ENCODE measurements around the gene IER3.
"Not testable (repeated sequence)": the region's sequence is repeated elsewhere in the genome, so short reads cannot be mapped to it uniquely, and the experiment has no call there.

The IER3 gene

DNA sequence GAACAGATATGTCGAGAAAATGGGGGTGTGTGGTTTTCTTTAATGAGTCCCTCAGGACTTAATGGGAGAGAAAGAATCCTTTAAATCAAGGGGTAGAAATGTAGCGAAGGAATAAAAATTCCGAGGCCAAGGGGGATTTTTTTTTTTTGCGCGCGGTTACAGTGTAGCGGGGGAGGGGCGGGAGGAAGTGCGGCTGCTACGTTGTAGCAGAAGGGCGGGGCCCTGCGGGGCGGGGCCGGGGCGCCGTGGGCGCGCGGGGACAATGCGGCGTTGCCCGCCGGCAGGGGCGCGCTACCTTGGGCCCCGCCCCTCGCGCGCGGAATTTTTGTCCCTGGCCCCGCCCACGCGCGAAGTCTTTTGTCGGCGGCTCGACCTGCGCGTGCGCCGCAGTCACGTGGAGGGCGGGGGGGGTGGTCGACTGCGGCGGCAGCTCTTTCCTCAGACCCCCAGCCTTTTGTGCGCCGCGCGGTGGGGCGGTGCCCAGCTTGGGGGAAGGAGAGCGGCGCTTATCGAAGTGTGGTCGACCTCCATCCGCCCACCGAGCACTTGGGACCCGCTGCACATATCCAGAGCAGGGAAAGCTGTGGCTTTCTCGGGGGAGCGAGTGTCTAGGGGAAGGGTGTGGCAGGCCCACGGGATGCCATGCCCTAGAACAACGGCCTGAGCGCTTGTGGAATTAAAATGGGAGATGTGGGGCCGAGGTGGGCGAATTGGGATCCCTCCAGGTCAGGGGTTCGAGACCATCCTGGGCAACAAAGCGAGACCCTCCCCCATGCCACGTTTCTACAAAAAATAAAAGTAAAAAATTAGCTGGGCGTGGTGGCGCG lies 22.9 kb downstream of the IER3 start:
- TF ChIP-seq, protein P1, sequence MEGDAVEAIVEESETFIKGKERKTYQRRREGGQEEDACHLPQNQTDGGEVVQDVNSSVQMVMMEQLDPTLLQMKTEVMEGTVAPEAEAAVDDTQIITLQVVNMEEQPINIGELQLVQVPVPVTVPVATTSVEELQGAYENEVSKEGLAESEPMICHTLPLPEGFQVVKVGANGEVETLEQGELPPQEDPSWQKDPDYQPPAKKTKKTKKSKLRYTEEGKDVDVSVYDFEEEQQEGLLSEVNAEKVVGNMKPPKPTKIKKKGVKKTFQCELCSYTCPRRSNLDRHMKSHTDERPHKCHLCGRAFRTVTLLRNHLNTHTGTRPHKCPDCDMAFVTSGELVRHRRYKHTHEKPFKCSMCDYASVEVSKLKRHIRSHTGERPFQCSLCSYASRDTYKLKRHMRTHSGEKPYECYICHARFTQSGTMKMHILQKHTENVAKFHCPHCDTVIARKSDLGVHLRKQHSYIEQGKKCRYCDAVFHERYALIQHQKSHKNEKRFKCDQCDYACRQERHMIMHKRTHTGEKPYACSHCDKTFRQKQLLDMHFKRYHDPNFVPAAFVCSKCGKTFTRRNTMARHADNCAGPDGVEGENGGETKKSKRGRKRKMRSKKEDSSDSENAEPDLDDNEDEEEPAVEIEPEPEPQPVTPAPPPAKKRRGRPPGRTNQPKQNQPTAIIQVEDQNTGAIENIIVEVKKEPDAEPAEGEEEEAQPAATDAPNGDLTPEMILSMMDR (IDR thresholded peaks at IDR 0.05; ENCODE audit: insufficient read depth, low read length, missing control alignments), result peak; percentile 57
- H3K4me3 ChIP-seq (ENCODE audit: low read depth, low read length), result peak overlapping the region; percentile 97
- no peak for DNase-seq (ENCODE audit: low read depth, low spot score)
- POLR2A ChIA-PET, result interaction anchor here (0.6 to 3.6 kb wide), 24 partner anchors 10 to 161 kb away, joined by 3 to 24 read pairs (median 5); partner anchors contain the start of genes DHX16, FLOT1, IER3 and MRPS18B
- CTCF ChIA-PET, result interaction anchor here (0.6 to 18.8 kb wide), 26 partner anchors 13 to 366 kb away, joined by 3 to 504 read pairs (median 6); partner anchors contain the start of genes DHX16, FLOT1, MRPS18B and NRM

DNA sequence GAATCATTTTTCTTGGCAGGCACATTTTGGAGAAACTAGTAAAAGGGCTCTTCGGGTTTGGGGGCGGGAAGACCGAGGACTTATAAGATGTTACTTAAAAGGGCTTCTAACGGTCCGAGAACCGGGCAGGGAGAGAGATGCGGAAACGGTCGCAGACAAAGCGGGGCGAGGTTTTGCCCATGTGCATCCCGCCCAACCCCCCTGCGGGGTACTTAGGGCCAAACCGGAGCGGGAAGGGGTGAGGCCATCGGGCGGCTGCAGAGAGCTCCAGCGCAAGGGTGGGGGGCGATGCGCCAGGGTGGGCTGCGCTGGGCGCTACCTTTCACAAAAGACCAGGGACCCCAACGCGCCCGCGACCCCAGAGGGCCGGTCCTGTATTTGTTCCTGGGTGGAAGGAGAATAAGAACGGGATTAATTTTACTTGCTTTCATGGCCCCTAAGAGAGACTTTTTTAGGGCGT lies 23.6 kb downstream of the IER3 start:
- peak overlapping the region; percentile 97 for H3K4me3 ChIP-seq (ENCODE audit: low read depth, low read length)
- ChIA-PET CTCF (interaction anchor here (0.6 to 18.8 kb wide), 9 partner anchors 13 to 367 kb away, joined by 3 to 504 read pairs (median 12); partner anchors contain the start of genes DHX16 and NRM), POLR2A (interaction anchor here (0.6 to 3.6 kb wide), 12 partner anchors 15 to 106 kb away, joined by 3 to 20 read pairs (median 5); partner anchors contain the start of genes DHX16, FLOT1, MRPS18B and PPP1R10)
- TF ChIP-seq, protein P1 (IDR thresholded peaks at IDR 0.05; ENCODE audit: insufficient read depth, low read length, missing control alignments), result no peak
- DNase-seq (ENCODE audit: low read depth, low spot score), result no peak

DNA sequence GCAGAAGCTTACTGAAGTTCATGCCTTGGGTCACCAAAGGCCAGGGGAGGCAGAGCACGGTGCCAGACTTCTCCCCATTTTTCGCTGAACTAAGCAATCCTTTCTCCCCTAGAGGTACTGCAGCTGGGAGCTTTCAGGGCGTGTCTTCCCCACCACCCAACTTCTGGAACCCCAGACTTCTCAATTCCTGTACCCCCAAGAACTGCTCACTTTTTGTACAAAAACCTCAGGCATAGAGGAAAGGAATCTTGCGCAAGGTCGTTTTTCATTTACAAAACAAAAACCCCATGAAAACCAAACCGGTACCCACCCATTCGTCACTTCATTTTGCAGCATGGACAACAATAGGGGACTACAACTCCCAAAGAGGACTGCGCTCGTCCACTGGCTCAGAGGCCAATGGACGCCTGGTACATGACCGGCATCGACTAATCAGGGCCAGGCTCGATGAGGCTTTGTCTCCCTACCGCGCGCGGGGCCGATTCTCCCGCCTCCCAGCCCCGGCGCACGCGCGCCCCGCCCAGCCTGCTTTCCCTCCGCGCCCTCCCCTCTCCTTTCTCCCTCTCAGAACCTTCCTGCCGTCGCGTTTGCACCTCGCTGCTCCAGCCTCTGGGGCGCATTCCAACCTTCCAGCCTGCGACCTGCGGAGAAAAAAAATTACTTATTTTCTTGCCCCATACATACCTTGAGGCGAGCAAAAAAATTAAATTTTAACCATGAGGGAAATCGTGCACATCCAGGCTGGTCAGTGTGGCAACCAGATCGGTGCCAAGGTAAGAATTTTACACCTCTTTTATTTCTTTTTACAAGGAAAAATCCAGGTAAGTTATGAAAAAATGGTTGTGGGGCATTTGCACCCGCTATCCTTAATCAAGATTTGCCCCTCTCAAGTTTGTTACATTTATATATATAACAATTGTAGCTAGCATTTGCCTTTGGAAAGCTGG lies 24.3 kb downstream of the IER3 start, which contains the start of gene TUBB:
TUBB (plus strand) TSS at position 562 of the 947 bp plus-strand sequence; CDS start at position 717, 155 bp downstream.
- DNase-seq (ENCODE audit: low read depth, low spot score), result peak; percentile 86
- CTCF ChIA-PET, result interaction anchor here (1.3 to 18.8 kb wide), 3 partner anchors 14 to 43 kb away, joined by 4 to 504 read pairs (median 67); partner anchors contain the start of gene DHX16

GRCh38 chr6:30719356-30719755 lies 25.0 kb downstream of the IER3 start:
- TF ChIP-seq, protein P1 (IDR thresholded peaks at IDR 0.05; ENCODE audit: insufficient read depth, low read length, missing control alignments), result no peak
- DNase-seq (ENCODE audit: low read depth, low spot score), result no peak
- ChIA-PET CTCF (interaction anchor here (0.7 to 18.8 kb wide), 6 partner anchors 15 to 195 kb away, joined by 3 to 504 read pairs (median 4); partner anchors contain the start of genes DHX16 and VARS2), POLR2A (interaction anchor here (0.7 to 1.2 kb wide), 4 partner anchors 24 to 33 kb away, joined by 3 to 5 read pairs (median 3); partner anchors contain the start of gene NRM)
- peak overlapping the region; percentile 58 for H3K4me3 ChIP-seq (ENCODE audit: low read depth, low read length)

More for the DNA sequence above, 24.3 kb downstream of the IER3 start, which contains the start of gene TUBB:
- TF ChIP-seq, protein P1 (IDR thresholded peaks at IDR 0.05; ENCODE audit: insufficient read depth, low read length, missing control alignments), result no peak
- POLR2A ChIA-PET, result interaction anchor here (0.6 to 2.5 kb wide), 8 partner anchors 23 to 105 kb away, joined by 3 to 10 read pairs (median 3); partner anchors contain the start of gene NRM
- peak within 1 kb of the TSS; percentile 97 for H3K4me3 ChIP-seq (ENCODE audit: low read depth, low read length)

GRCh38 chr6:30717845-30718720 lies 26.3 kb downstream of the IER3 start:
- H3K4me3 ChIP-seq (ENCODE audit: low read depth, low read length), result peak overlapping the region; percentile 50
- POLR2A ChIA-PET, result interaction anchor here (0.6 to 1.5 kb wide), 8 partner anchors 16 to 101 kb away, joined by 3 to 10 read pairs (median 4); partner anchors contain the start of genes IER3, MRPS18B and PPP1R10
- CTCF ChIA-PET, result interaction anchor here (0.6 to 18.8 kb wide), 5 partner anchors 21 to 196 kb away, joined by 3 to 504 read pairs (median 4); partner anchors contain the start of genes DHX16 and VARS2
- not testable (repeated sequence) for DNase-seq (ENCODE audit: low read depth, low spot score)

Data from AG04449 (cell line).